ENCODE measurements around the gene NUDT7. TPM values are rescaled to one million over a fixed set of nuclear protein-coding genes. Genes with fewer than 3 reads are reported as not detected.
A peak's percentile ranks its signal among the peaks of the same experiment; 100 is the strongest.

NUDT7 gene
- total and polyA plus RNA-seq, 9 of the 15 experiments (the other 6 are each of a cell fraction or from before 2014, with no cell fraction given), result 5.6 to 24.2 (median 10.5) TPM

DNA sequence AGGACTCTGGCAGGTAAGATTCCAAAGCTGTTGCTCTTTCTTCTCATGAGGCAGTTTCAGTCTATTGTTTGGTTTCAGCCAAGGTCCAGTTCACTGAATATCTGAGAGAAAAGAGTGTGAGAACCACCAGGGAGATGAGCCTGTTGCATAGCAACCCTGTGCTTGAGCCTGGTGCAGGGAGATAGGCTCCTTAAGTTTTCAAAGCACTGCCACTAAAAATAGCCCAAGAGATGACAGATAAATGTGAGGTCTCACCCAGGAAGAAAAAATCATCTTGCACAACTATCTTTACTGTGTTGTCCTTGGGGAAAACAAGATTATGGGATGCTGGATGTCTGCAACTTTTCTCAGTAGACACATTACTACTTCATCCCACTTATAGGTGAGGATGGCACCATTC lies 26.2 kb upstream of the NUDT7 start (continued):
- TF ChIP-seq POLR2H (tag; IDR thresholded peaks at IDR 0.05; ENCODE audit: low read depth), result no peak
- no peak for TF ChIP-seq ZBED1 (IDR thresholded peaks at IDR 0.05)
- no peak for TF ChIP-seq ATF1 (CRISPR knock-in tag; IDR thresholded peaks at IDR 0.05)
- TF ChIP-seq ATF1 (tag; IDR thresholded peaks at IDR 0.05), result no peak
- no peak for TF ChIP-seq DMBX1 (CRISPR knock-in tag; IDR thresholded peaks at IDR 0.05; ENCODE audit: borderline replicate concordance)
- TF ChIP-seq GTF2A2 (tag; IDR thresholded peaks at IDR 0.05), result no peak
- no peak for TF ChIP-seq TAF7 (tag; IDR thresholded peaks at IDR 0.05)
- no peak for TF ChIP-seq ZNF398 (CRISPR knock-in tag; IDR thresholded peaks at IDR 0.05)
- no peak for TF ChIP-seq ZNF512 (tag; IDR thresholded peaks at IDR 0.05)
- TF ChIP-seq NELFE (IDR thresholded peaks at IDR 0.05; ENCODE audit: insufficient read depth, insufficient read length), result no peak
- 0 out of 4 replicates have a peak, but pooled peaks of 1 of the 2 experiments have one; percentile 47 for TF ChIP-seq RCOR1 (IDR thresholded peaks at IDR 0.05; ENCODE audit: borderline replicate concordance in 1 of 2, low read depth in 2 of 2, low read length in 2 of 2)
- TF ChIP-seq NCOR1 (IDR thresholded peaks at IDR 0.05), result peak; percentile 20; the same call in 1 of the 2 replicates
- TF ChIP-seq PML (IDR thresholded peaks at IDR 0.05; ENCODE audit: low read length), result no peak
- no peak for TF ChIP-seq ELF4 (CRISPR knock-in tag; IDR thresholded peaks at IDR 0.05)
- no peak for TF ChIP-seq SREBF2 (CRISPR knock-in tag; IDR thresholded peaks at IDR 0.05)
- TF ChIP-seq C11orf30 (IDR thresholded peaks at IDR 0.05; ENCODE audit: low read depth), result no peak
- no peak for TF ChIP-seq UBTF (IDR thresholded peaks at IDR 0.05; ENCODE audit: borderline replicate concordance in 1 of 2, low read depth in 2 of 2, low read length in 2 of 2)
- TF ChIP-seq, protein P1, sequence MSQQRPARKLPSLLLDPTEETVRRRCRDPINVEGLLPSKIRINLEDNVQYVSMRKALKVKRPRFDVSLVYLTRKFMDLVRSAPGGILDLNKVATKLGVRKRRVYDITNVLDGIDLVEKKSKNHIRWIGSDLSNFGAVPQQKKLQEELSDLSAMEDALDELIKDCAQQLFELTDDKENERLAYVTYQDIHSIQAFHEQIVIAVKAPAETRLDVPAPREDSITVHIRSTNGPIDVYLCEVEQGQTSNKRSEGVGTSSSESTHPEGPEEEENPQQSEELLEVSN (IDR thresholded peaks at IDR 0.05; ENCODE audit: borderline replicate concordance in 1 of 2, extremely low read depth in 1 of 2, insufficient read depth in 1 of 2, insufficient read length in 1 of 2, low read depth in 1 of 2, low read length in 1 of 2, poor library complexity in 1 of 2, severe bottlenecking in 1 of 2), result no peak
- no peak for TF ChIP-seq ZNF224 (CRISPR knock-in tag; IDR thresholded peaks at IDR 0.05)
- TF ChIP-seq, protein P2, sequence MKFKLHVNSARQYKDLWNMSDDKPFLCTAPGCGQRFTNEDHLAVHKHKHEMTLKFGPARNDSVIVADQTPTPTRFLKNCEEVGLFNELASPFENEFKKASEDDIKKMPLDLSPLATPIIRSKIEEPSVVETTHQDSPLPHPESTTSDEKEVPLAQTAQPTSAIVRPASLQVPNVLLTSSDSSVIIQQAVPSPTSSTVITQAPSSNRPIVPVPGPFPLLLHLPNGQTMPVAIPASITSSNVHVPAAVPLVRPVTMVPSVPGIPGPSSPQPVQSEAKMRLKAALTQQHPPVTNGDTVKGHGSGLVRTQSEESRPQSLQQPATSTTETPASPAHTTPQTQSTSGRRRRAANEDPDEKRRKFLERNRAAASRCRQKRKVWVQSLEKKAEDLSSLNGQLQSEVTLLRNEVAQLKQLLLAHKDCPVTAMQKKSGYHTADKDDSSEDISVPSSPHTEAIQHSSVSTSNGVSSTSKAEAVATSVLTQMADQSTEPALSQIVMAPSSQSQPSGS (CRISPR knock-in tag; IDR thresholded peaks at IDR 0.05), result no peak

Data from K562 (cell line).